IPS-18c (cell line): ENCODE measurements around the gene ATF6.

Experiments
- H3K4me3 ChIP-seq: 2 replicates; pipeline ENCODE4 v1.7.0; 2013; ENCODE audit warnings: low read depth, mild to moderate bottlenecking, low read length, moderate library complexity; ENCODE audit not compliant: insufficient read depth
- H3K9me3 ChIP-seq: one replicate; pipeline ENCODE4 v1.6.1; 2013; ENCODE audit warnings: mild to moderate bottlenecking, low read length, moderate library complexity; ENCODE audit not compliant: control insufficient read depth, insufficient read depth

Gene ATF6

DNA sequence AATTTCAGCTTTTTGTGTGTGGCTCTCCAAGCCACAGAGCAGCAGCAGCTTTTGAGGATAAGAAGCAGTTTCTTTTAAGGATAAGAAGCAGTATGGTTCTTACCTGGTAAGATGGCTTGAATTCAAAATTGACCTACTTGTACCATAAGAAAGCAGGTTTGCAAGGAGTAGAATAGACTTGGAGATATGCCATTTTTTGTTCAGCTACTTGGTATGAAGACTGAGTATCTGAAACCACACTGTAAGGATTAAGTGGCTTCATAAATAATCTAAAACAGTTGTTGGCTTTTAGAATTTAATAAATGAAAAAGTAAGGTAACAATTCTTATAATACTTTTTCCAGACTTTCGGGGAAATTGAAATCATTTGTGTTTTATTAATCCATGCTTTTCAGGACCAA is 74.2 kb downstream of the ATF6 start:
- Histone ChIP-seq H3K9me3 (no peaks in the 10 kb centered on the region), H3K4me3 (no peak overlapping the region)

DNA sequence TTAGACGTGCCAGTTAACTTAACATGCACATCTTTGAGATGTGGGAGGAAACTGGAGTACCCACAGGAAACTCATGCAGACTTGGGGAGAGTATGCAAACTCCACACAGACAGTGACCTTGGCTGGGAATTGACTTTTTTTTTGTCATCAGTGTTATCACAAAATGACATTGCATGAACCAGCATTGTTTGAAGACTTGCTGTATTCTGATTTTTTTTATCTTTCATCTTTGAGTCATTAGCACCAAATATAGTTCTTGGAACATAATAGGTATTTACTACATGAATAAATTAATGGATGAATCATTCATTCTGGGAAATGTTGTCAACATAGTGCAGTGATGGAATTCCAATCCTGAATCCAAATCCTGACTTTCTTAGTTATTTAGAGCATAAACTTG is 77.0 kb downstream of the ATF6 start:
- Histone ChIP-seq H3K4me3 (no peak overlapping the region), H3K9me3 (no peaks in the 10 kb centered on the region)

DNA sequence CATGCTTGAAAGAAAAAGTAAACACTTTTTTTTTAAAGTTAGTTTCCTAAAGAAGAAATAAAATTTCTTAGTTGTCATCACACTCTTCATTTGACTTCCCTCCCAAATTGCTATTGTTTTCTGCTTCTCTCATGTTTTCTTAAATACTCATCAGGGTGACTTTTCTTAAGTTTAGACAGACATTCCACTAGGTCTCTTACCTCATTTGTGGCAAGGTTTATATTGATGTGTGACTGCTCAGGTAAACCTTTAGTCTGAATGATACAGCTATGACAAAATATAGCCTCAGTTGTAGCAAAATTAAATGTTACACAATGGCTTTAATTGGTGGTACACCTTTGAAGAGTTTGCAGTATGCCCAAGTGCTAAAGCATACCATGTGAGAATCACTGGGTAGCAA is 78.6 kb downstream of the ATF6 start:
- Histone ChIP-seq H3K9me3 (no peaks in the 10 kb centered on the region), H3K4me3 (no peak overlapping the region)

DNA sequence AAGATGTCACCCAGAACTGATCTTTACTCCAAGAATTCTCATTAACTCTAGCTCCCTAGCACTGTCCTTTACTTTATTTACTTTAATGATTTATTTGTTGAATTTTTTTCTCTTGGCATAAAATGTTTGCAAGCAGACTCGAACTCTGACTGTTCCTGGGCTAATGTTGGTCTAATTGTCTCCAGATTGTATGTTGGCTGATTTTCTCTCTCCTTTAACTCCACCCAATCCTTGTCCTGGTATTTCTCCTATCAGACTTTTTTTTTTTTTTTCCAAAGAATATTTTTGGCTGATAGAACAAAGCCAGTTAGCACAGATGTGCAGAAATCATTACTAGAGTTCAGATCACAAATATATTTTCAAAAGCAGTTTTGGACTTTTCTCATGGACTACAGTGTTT is 82.6 kb downstream of the ATF6 start:
- Histone ChIP-seq H3K4me3 (no peak overlapping the region), H3K9me3 (no peaks in the 10 kb centered on the region)

DNA sequence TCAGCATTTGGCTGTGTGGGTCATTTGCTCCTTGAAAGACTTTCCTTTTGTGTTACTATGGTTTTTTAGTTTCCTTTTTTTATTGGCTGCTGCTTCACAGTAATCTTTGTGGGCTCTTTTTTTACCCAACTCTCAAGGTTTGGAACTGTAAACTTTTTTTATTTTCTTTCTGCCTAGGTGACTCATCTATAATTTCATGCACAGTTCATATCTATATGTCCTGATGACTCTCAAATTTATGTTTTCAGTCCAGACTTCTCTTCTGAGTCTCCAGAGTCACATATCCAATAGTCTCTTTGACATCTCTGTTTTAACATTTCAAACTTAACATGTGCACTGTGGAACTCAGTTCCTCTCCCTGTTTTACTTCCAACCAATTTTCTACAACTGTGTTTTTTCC is 83.4 kb downstream of the ATF6 start:
- H3K9me3 ChIP-seq, result no peaks in the 10 kb centered on the region
- H3K4me3 ChIP-seq, result no peak overlapping the region

DNA sequence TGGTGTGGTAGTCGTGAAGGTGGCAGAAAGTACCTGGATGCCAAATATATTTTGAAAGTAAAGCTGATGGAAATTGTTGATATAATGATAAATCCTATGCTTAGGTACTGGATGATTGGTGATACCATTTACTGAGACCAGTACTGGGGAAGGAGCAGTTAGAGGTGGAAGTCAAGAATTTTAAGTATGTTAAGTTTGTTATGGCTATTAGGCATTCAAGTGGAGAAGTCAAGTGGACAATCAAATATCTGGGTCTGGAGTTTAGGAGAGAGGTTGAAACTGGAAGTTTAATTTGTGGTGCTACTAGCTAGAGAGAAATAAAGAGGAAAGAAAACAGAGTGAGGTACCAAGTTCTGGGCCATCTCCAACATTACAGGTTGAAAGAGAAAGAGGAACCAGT is 89.1 kb downstream of the ATF6 start:
- H3K9me3 ChIP-seq, result no peaks in the 10 kb centered on the region

DNA sequence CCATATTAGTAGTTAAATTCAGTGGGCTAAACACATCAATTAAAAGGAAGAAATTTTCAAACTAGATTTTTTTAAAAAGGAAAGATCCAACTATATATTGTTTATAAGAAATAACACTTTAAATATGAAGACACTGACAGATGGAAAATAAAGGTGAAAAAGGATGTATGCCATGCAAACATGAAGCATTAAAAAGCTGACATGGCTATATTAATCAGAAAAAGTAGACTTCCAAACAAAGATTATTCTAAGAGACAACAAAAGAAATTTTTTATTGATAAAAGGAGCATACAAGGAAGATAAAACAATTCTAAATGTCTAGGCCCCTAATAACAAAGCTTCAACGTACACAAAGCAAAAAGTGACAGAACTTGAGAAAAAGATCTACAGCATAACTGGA is 92.2 kb downstream of the ATF6 start:
- no peak overlapping the region for H3K4me3 ChIP-seq
- no peaks in the 10 kb centered on the region for H3K9me3 ChIP-seq

More for the DNA sequence above, 89.1 kb downstream of the ATF6 start:
- H3K4me3 ChIP-seq, result no peak overlapping the region

DNA sequence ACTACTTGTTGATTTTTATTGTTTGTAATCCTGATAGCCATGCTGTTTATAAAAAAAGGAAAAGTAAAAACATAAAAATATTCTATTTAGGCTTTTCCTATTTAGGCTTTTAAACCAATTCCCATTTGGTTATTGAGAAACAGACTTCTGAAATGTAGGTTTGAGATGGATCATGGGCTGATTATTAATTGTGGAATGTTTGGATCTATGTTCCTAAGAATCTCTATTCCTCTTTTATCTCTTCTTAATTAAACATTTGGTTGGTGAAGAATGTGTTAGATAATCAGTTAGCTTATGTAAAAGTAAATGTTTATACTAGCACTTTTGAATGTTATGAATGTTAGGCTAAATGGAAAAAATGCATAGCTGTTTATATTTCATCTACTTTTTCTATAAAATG is 97.4 kb downstream of the ATF6 start:
- H3K9me3 ChIP-seq, result no peaks in the 10 kb centered on the region
- no peak overlapping the region for H3K4me3 ChIP-seq

DNA sequence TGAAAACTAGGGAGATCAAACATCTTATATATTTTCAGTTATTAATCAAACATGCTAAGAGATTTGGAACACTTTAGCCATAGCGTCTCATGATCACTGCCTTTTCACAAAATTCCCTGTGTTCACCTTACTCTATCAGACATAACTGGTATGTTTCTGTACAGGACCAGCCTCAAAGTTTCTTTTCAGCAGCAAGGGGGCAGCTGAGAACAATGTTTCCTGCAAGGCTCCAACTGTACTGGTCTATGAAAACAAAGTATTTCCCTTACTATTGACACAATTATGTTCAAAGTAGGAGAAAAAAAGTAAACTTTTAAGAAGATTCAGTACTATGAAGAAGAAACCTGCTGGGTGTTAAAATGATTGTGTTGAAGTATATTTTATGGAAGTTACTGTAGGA is 98.5 kb downstream of the ATF6 start:
- Histone ChIP-seq H3K9me3 (no peaks in the 10 kb centered on the region), H3K4me3 (no peak overlapping the region)

DNA sequence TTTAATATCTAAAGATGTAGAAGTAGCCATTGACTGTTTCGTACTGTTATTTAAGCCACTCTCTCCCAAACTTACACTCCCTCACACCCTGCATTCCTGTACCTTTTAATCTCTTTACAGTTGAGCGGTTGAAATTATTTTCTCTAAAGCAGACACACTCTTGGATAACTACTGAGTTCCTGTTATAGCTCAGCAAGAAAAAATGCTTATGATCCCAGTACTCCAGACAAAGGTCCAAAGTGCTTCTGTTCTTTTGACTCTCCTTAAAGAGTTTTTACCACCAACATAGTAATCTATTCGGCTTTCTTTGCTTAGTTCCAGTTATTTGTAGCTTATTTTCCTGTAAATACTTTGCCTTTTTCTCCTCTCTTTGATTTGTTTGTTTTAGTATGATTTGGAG is 100.1 kb downstream of the ATF6 start:
- no peaks in the 10 kb centered on the region for H3K9me3 ChIP-seq
- H3K4me3 ChIP-seq, result no peak overlapping the region

DNA sequence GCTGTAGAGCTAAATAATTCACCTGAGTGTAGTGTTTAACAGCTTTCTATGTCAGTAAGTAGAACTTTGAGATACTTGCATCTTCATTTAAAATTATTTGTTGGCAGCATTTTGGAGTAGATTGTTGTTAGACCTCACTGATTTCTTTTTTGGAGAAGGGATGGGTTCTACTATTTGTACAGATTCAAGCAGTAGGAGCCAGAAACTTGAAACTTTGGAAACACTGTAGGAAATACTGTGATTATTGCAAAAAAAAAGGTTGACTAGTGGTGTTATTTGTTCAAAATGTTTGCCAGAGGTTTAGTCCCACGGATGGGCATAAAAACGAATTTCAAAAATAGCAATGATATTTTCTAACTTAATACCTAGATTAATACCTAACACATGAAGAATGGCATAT is 102.7 kb downstream of the ATF6 start:
- Histone ChIP-seq H3K9me3 (no peaks in the 10 kb centered on the region), H3K4me3 (no peak overlapping the region)

DNA sequence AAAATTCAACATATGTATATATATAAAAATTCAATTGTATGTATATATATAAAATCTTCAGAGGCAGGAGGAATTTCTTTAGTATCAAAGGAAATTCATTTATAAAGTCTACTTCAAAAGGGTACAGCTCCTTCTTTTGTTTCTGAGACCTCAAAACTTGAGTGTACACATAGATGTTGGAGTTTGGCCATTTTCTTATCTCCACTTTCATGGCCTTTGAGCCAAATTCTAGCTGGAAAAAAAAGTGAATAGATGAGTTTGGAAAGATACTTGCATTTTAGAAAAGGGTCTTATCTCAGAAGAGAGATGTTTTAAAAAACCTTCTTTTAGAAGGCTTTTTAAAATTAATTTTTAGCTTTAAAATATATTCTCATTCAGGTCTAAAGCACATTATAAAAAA is 103.2 kb downstream of the ATF6 start:
- Histone ChIP-seq H3K4me3 (no peak overlapping the region), H3K9me3 (no peaks in the 10 kb centered on the region)

DNA sequence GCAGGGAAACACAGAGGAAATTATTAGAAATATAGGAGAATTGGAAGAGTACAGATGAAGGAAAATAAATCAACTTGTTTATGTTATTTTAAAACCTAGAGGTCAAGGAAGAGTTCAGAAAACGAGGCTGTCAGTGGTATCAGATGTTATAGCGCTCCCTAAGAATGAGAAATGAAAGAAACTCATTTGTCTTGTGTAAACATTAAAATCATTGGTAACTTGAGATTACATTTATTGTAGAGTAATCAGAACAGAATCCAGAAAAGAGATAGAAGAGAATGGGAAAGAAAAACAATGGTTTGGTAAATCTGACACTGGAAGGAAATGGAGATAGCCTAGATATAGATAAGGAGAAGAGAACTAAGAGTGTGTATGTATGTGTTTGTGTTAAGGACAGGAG is 106.4 kb downstream of the ATF6 start:
- Histone ChIP-seq H3K9me3 (no peaks in the 10 kb centered on the region), H3K4me3 (no peak overlapping the region)

DNA sequence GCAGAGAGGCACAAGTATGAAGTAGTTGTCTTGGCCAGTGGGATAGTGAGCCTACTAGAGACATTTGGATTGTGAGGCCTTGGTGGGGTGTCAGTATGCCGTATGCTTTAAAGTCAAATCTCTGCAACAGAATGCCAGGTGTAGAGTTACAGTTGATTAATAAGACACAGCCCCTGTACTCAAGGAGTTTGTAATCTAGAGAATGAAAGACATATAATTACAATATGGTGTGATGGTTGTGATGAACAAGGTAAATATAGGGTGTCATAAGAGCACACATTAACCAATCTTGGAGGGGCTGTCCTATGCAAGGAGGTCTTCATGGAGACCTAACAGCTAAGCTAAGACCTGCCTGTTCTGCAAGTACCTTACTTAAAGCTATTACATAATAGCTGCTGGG is 113.1 kb downstream of the ATF6 start:
- Histone ChIP-seq H3K4me3 (no peak overlapping the region), H3K9me3 (no peaks in the 10 kb centered on the region)

DNA sequence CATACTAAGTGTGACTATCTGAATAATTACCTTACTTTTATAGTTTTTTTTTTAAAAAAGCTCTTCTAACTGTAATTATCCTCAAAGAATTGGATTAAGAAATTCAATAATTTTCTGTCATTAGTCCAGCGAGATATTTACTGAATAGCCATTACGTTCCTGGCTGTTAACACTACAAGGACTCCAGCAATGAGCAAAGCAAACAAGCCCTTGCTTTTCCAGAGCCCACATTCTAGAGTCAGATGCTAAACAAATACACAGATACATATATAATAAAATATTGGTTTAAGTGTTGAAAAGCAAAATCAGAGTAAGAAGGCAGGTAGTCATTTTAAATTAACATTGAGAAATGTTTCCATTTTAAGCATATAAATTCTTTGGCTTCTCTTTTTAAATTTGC is 118.4 kb downstream of the ATF6 start:
- H3K9me3 ChIP-seq, result no peaks in the 10 kb centered on the region
- no peak overlapping the region for H3K4me3 ChIP-seq

DNA sequence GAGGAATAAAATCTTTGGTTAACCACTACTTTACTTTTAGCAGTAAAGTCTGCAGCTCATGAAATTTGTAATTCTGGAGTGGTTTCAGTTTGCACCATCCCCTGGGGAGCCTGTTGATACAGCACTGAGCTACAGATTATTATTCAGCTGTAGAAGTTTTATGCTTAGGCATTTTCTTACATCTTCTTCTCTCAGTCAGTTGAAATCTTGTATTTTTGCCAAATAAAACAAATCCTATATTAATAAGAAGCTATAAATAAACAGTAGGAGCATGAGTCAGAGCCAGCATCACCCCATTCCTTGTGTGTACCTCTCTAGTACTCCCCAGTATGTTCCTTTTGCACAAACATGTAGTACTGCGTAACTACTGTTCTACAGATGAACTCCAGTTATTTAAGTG is 118.9 kb downstream of the ATF6 start:
- H3K9me3 ChIP-seq, result no peaks in the 10 kb centered on the region

DNA sequence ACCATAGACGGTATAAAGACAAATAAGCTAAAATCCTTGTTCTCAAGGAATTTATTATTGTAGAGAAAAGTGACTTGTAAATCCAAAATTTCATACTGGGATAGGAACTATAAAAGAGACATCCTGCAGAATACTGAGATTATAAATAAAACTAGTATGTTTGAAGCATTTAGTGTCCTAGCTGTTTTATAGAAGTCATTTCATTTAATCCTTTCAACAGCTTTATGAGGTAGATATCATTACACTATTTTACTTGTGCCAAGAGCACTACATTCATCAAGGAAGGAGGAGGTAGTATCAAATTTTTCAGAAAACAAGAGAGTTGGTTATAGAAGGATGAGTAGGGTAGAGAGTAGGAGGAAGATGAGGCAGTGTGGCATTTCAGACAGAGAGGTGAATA is 119.6 kb downstream of the ATF6 start:
- Histone ChIP-seq H3K4me3 (no peak overlapping the region), H3K9me3 (no peaks in the 10 kb centered on the region)

More for the DNA sequence above, 118.9 kb downstream of the ATF6 start:
- H3K4me3 ChIP-seq, result no peak overlapping the region

DNA sequence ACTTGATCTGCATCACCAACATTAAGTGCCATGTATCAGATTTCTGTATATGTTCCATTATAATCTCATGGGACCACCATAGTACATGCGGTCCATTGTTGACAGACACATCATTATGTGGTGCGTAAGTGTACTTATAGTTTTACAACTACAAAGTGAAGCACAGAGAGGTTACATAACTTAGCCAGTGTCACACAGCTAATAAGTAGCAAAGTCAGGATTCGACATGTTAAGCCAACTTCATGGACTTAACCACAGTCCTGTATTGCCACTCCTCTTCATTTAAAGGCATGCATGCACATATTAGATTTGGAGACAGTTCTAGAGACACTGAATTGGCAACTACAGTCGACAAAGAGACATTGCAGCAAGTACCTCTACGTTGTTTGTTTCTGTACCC is 120.5 kb downstream of the ATF6 start:
- H3K9me3 ChIP-seq, result no peaks in the 10 kb centered on the region
- H3K4me3 ChIP-seq, result no peak overlapping the region

DNA sequence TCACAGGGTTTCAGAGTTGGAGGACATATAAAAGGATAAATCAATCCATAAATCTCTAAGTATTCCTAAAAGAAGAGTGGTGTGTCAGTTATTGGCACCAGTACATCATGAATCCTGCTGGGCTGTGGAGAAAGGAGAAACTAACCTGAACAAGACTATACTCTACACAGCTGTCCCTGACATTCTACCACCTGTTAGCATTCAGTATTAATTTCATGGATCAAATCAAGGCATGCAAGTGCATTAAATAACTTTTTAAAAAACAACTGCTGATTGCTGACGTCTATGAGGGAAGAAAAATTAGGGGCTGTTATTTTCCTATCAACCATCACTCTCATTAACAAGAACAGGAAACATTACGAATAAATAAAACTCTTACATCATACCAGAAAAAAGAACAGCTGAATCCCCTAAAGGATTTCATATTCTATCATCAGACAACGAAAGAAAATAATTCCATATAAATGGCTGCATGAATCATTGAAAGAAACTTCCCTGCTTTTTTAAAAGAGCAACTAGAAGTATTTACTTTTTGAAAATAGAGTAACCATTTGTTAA is 121.7 kb downstream of the ATF6 start:
- Histone ChIP-seq H3K4me3 (no peak overlapping the region), H3K9me3 (no peaks in the 10 kb centered on the region)

DNA sequence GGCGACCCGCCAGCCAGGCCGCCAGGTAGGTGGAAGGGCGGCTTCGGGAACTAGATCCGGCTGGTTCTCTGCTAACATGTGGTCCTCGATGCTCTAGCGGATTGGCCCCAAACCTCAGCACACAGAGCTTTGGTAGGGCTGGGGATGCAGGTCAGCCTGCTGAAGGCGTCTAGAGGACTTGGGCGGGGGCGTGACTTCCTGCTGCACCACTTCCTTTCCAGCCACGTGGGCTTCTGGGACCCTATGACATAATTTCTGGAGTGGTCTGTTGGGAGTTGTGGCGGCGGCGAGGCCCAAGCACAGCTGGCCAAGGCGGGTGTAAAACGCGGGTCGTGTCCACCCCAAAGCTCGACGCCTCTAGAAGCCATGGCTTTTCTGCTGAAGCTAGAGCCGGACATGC is 124.5 kb downstream of the ATF6 start:
- Histone ChIP-seq H3K9me3 (no peaks in the 10 kb centered on the region), H3K4me3 (no peak overlapping the region)
